ENCODE measurements around the gene ZCCHC14. TPM values are rescaled to one million over a fixed set of nuclear protein-coding genes. Genes with fewer than 3 reads are reported as not detected.

ZCCHC14 gene
- total and polyA plus RNA-seq, 2 of the 13 experiments (the other 11 are each of a cell fraction or from before 2014, with no cell fraction given): 12.4 to 12.5 TPM

GRCh38 chr16:87527055-87527724 lies 34.4 kb upstream of the ZCCHC14 start (continued):
- TF ChIP-seq ZNF318 (CRISPR knock-in tag; IDR thresholded peaks at IDR 0.05) (no peak), ZMYM3 (CRISPR knock-in tag; IDR thresholded peaks at IDR 0.05) (peak; percentile 42; the same call in 1 of the 2 replicates), TBL1XR1 (IDR thresholded peaks at IDR 0.05; ENCODE audit: borderline replicate concordance, low read length, partially characterized antibody) (no peak), ZNF580 (CRISPR knock-in tag; IDR thresholded peaks at IDR 0.05; ENCODE audit: borderline replicate concordance, low read depth) (peak; percentile 54; the same call in 1 of the 2 replicates), SALL1 (CRISPR knock-in tag; IDR thresholded peaks at IDR 0.05) (no peak), SP140L (CRISPR knock-in tag; IDR thresholded peaks at IDR 0.05; ENCODE audit: borderline replicate concordance) (no peak), HNRNPLL (IDR thresholded peaks at IDR 0.05; ENCODE audit: low read depth, low read length, poor library complexity, severe bottlenecking) (no peak), SOX6 (IDR thresholded peaks at IDR 0.05) (no peak), SOX6 (CRISPR knock-in tag; IDR thresholded peaks at IDR 0.05) (no peak), HNRNPL (IDR thresholded peaks at IDR 0.05; ENCODE audit: low read depth, low read length) (no peak), ZNF367 (CRISPR knock-in tag; IDR thresholded peaks at IDR 0.05; ENCODE audit: borderline replicate concordance) (no peak), SETDB1 (CRISPR knock-in tag; IDR thresholded peaks at IDR 0.05; ENCODE audit: borderline replicate concordance) (0 out of 2 replicates have a peak, but pooled peaks have one; percentile 32), ZNF34 (CRISPR knock-in tag; IDR thresholded peaks at IDR 0.05; ENCODE audit: borderline replicate concordance) (no peak), ZNF350 (CRISPR knock-in tag; IDR thresholded peaks at IDR 0.05; ENCODE audit: borderline replicate concordance, low read depth) (no peak), BRD4 (CRISPR knock-in tag; IDR thresholded peaks at IDR 0.05) (no peak), HMGXB4 (CRISPR knock-in tag; IDR thresholded peaks at IDR 0.05; ENCODE audit: borderline replicate concordance in 1 of 2, low read depth in 1 of 2) (no peak), JDP2 (CRISPR knock-in tag; IDR thresholded peaks at IDR 0.05; ENCODE audit: borderline replicate concordance) (no peak), TCF12 (IDR thresholded peaks at IDR 0.05) (no peak), TCF12 (CRISPR knock-in tag; IDR thresholded peaks at IDR 0.05) (no peak), KMT2B (CRISPR knock-in tag; IDR thresholded peaks at IDR 0.05) (no peak), POLR2A (IDR thresholded peaks at IDR 0.05; ENCODE audit: insufficient read depth in 1 of 2, low read depth in 2 of 2, low read length in 2 of 2) (no peak)

Data from HepG2 (cell line).